Naive thymus-derived CD4-positive, alpha-beta T cell (primary cell): ENCODE measurements around the gene XPO1. TPM values are rescaled to one million over a fixed set of nuclear protein-coding genes. Genes with fewer than 3 reads are reported as not detected.
"Not testable (repeated sequence)": the region's sequence is repeated elsewhere in the genome, so short reads cannot be mapped to it uniquely, and the experiment has no call there.

Source experiments
- ATAC-seq: fragments of 150-1000 bp; cut with Tn5 transposase; 2 replicates; pipeline ENCODE4 v1.10.0; 2021; ENCODE audit warnings: mild to moderate bottlenecking, moderate library complexity
- CTCF ChIA-PET: fragments of 350-600 bp; sonication (Branson Sonifier 250); formaldehyde crosslinking; loops from one replicate; lab custom pipeline; 2021; ENCODE audit warnings: antibody characterized with exemption; lab: Charles Lee
- POLR2A ChIA-PET: fragments of 350-600 bp; sonication (Branson Sonifier 250); formaldehyde crosslinking; loops from one replicate; lab custom pipeline; 2021; ENCODE audit warnings: antibody characterized with exemption, inconsistent platforms; lab: Charles Lee
- DNase-seq, 9 donors: peaks; one replicate each; pipeline versions ENCODE4 v3.0.0 to v3.0.0-alpha.2; 2020 to 2022; ENCODE audit warnings: mixed read lengths in 1 of 9
- H3K27ac ChIP-seq: one replicate; pipeline ENCODE4 v1.7.0; 2013; ENCODE audit warnings: mild to moderate bottlenecking, low read depth, low read length, moderate library complexity
- H3K27me3 ChIP-seq, 2 donors: one replicate each; pipeline ENCODE4 v1.7.0; 2013; ENCODE audit warnings: low read length in 2 of 2, mild to moderate bottlenecking in 2 of 2, moderate library complexity in 2 of 2; ENCODE audit not compliant: control insufficient read depth in 2 of 2, insufficient read depth in 2 of 2
- H3K36me3 ChIP-seq, 3 experiments: 1 replicate in 2 of 3; 2 replicates in 1 of 3; pipeline ENCODE4 v1.7.0; 2013; ENCODE audit warnings: low read length in 3 of 3, mild to moderate bottlenecking in 3 of 3, moderate library complexity in 1 of 3; ENCODE audit not compliant: insufficient read depth in 3 of 3, control insufficient read depth in 2 of 3
- H3K4me1 ChIP-seq, 2 donors: one replicate each; pipeline ENCODE4 v1.7.0; 2013; ENCODE audit warnings: low read length in 2 of 2, mild to moderate bottlenecking in 2 of 2, moderate library complexity in 1 of 2; ENCODE audit not compliant: control insufficient read depth in 2 of 2, insufficient read depth in 2 of 2
- H3K4me3 ChIP-seq: 2 replicates; pipeline ENCODE4 v1.7.0; 2013; ENCODE audit warnings: mild to moderate bottlenecking, low read length
- H3K9me3 ChIP-seq, 3 experiments: 1 replicate in 2 of 3; 2 replicates in 1 of 3; pipeline ENCODE4 v1.7.0; 2013; ENCODE audit warnings: low read length in 3 of 3; ENCODE audit not compliant: control insufficient read depth in 2 of 3
- H3K27ac Mint-ChIP-seq, 9 donors: one replicate each; pipeline ENCODE4 v1.8.0; 2020 to 2022; ENCODE audit warnings: mixed read lengths in 9 of 9, mild to moderate bottlenecking in 8 of 9, moderate library complexity in 5 of 9, inconsistent platforms in 2 of 9
- H3K27me3 Mint-ChIP-seq, 5 donors: one replicate each; pipeline ENCODE4 v1.8.0; 2021 to 2022; ENCODE audit warnings: mixed read lengths in 5 of 5, mild to moderate bottlenecking in 1 of 5
- H3K36me3 Mint-ChIP-seq, 5 donors: one replicate each; pipeline ENCODE4 v1.8.0; 2020 to 2022; ENCODE audit warnings: mixed read lengths in 5 of 5, mild to moderate bottlenecking in 3 of 5, inconsistent platforms in 1 of 5
- H3K4me1 Mint-ChIP-seq, 7 donors: one replicate each; pipeline ENCODE4 v1.8.0; 2020 to 2022; ENCODE audit warnings: mixed read lengths in 7 of 7, mild to moderate bottlenecking in 3 of 7, inconsistent platforms in 1 of 7
- H3K4me3 Mint-ChIP-seq, 10 donors: one replicate each; pipeline ENCODE4 v1.8.0; 2020 to 2022; ENCODE audit warnings: mild to moderate bottlenecking in 10 of 10, mixed read lengths in 10 of 10, moderate library complexity in 6 of 10, inconsistent platforms in 2 of 10
- H3K9me3 Mint-ChIP-seq, 11 donors: one replicate each; pipeline ENCODE4 v1.8.0; 2020 to 2022; ENCODE audit warnings: mixed read lengths in 11 of 11, mild to moderate bottlenecking in 4 of 11, inconsistent platforms in 1 of 11, moderate library complexity in 1 of 11
- intact Hi-C, 2 donors: fragments of 100-400 bp; cut with micrococcal nuclease; formaldehyde crosslinking; loops; one replicate each; pipeline ENCODE4 v1.15.1; 2023
- polyA plus RNA-seq, 2 donors: library from polyadenylated mRNA; unstranded; fragments of 300-500 nt; fragmentation: Illumina TruSeq; gene quantifications; one replicate each; pipeline ENCODE4 v1.2.3, GENCODE V29; 2021
- total RNA-seq, 6 experiments: library from RNA in 5 of 6; stranded (reverse) in 5 of 6; gene quantifications; 1 replicate in 5 of 6; 2 replicates in 1 of 6; pipeline ENCODE4 v1.2.3 and lab custom pipeline; 2021 to 2026

XPO1 gene
- total and polyA plus RNA-seq, 7 experiments from 2014 or later = 40.2 to 192 (median 140) TPM

GRCh38 chr2:61456746-61457420, 81.3 kb downstream of the XPO1 start:
- H3K27ac Mint-ChIP-seq = peak overlapping the region in 7 of 9 donors; percentile 17 to 84 (median 76)
- H3K4me3 Mint-ChIP-seq = peak overlapping the region in 8 of 10 donors; percentile 45 to 83 (median 76)
- no peak for DNase-seq
- CTCF ChIA-PET = no interaction called here
- no peak overlapping the region for H3K27ac ChIP-seq
- H3K27me3 ChIP-seq = no peaks in the 10 kb centered on the region
- POLR2A ChIA-PET = interaction anchor here (1.7 kb wide), 1 partner anchor 13 kb away, joined by 7 read pairs; no protein-coding TSS in a partner anchor
- H3K36me3 ChIP-seq = no peaks in the 10 kb centered on the region
- no peaks in the 10 kb centered on the region for H3K9me3 ChIP-seq
- intact Hi-C loops = loop anchor here in 1 of 2 donors (2.0 kb wide), 1 partner anchor 14 kb away; the partner anchor contains the start of gene USP34
- H3K4me1 Mint-ChIP-seq = peaks cover 38 to 85% (median 69%) of the 10 kb centered on the region in 7 donors
- no peaks in the 10 kb centered on the region for H3K27me3 Mint-ChIP-seq
- no peak overlapping the region for H3K4me3 ChIP-seq
- ATAC-seq = no peak
- H3K4me1 ChIP-seq = peaks cover 24 to 42% of the 10 kb centered on the region in 2 donors
- H3K36me3 Mint-ChIP-seq = peaks cover 0 to 20% (median 15%) of the 10 kb centered on the region in 5 donors
- H3K9me3 Mint-ChIP-seq = peaks cover 0 to 3% (median 0%) of the 10 kb centered on the region in 11 donors

GRCh38 chr2:61456070-61456745, 81.9 kb downstream of the XPO1 start:
- H3K4me1 Mint-ChIP-seq = peaks cover 38 to 82% (median 67%) of the 10 kb centered on the region in 7 donors
- Histone ChIP-seq H3K27ac (no peak overlapping the region), H3K27me3 (no peaks in the 10 kb centered on the region), H3K9me3 (no peaks in the 10 kb centered on the region), H3K4me1 (peaks cover 24 to 42% of the 10 kb centered on the region in 2 donors), H3K4me3 (no peak overlapping the region), H3K36me3 (no peaks in the 10 kb centered on the region)
- H3K9me3 Mint-ChIP-seq = peaks cover 0 to 4% (median 0%) of the 10 kb centered on the region in 11 donors
- CTCF ChIA-PET = no interaction called here
- POLR2A ChIA-PET = no interaction called here
- H3K36me3 Mint-ChIP-seq = peaks cover 0 to 19% (median 18%) of the 10 kb centered on the region in 5 donors
- H3K4me3 Mint-ChIP-seq = peak overlapping the region in 5 of 10 donors; percentile 11 to 78 (median 56)
- intact Hi-C loops = loop anchor here in 1 of 2 donors (2.0 kb wide), 1 partner anchor 15 kb away; the partner anchor contains the start of gene USP34
- peak overlapping the region in 8 of 9 donors; percentile 1 to 84 (median 76) for H3K27ac Mint-ChIP-seq
- DNase-seq = no peak
- H3K27me3 Mint-ChIP-seq = no peaks in the 10 kb centered on the region
- ATAC-seq = no peak

- Mint-ChIP-seq H3K36me3 (peaks cover 0 to 28% (median 21%) of the 10 kb centered on the region in 5 donors), H3K4me1 (peaks cover 38 to 81% (median 68%) of the 10 kb centered on the region in 7 donors), H3K27ac (peak overlapping the region in 2 of 9 donors; percentile 14 to 50), H3K4me3 (peak overlapping the region in 1 of 10 donors; percentile 78)
- H3K4me3 ChIP-seq, intact Hi-C loops, ATAC-seq, H3K27me3 Mint-ChIP-seq, H3K27ac ChIP-seq, H3K36me3 ChIP-seq, H3K9me3 Mint-ChIP-seq, DNase-seq, POLR2A ChIA-PET, H3K27me3 ChIP-seq, H3K9me3 ChIP-seq: not testable (repeated sequence)
- CTCF ChIA-PET = interaction anchor here (1.2 to 1.4 kb wide), 2 partner anchors 15 to 29 kb away, joined by 3 to 4 read pairs; no protein-coding TSS in a partner anchor
- peaks cover 17 to 34% of the 10 kb centered on the region in 2 donors for H3K4me1 ChIP-seq
These were observed 83.2 kb downstream of the XPO1 start for GRCh38 chr2:61454972-61455371.

DNA sequence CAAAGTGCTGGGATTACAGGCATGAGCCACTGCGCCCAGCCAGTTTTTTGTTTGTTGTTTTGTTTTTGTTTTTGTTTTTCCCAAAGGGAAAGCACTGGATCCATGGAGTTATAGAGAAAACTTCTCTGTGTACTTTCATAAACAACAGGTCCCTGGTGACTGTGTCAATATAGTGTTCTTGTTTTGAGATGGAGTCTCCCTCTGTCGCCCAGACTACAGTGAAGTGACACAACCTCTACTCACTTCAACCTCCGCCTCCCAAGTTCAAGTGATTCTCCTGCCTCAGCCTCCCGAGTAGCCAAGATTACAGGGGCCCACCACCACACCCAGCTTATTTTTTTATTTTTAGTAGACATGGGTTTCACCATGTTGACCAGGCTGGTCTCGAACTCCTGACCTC, 83.8 kb downstream of the XPO1 start:
- no peak for ATAC-seq
- H3K27me3 Mint-ChIP-seq = no peaks in the 10 kb centered on the region
- Histone ChIP-seq H3K36me3 (no peaks in the 10 kb centered on the region), H3K4me3 (no peak overlapping the region), H3K27ac (no peak overlapping the region), H3K9me3 (no peaks in the 10 kb centered on the region), H3K27me3 (no peaks in the 10 kb centered on the region), H3K4me1 (peaks cover 23 to 34% of the 10 kb centered on the region in 2 donors)
- intact Hi-C loops = no loop called here
- H3K36me3 Mint-ChIP-seq = peaks cover 0 to 29% (median 24%) of the 10 kb centered on the region in 5 donors
- POLR2A ChIA-PET = no interaction called here
- H3K4me1 Mint-ChIP-seq = peaks cover 39 to 80% (median 70%) of the 10 kb centered on the region in 7 donors
- DNase-seq = no peak
- CTCF ChIA-PET = interaction anchor here (1.2 to 1.4 kb wide), 2 partner anchors 16 to 28 kb away, joined by 3 to 4 read pairs; no protein-coding TSS in a partner anchor
- peaks cover 0 to 6% (median 0%) of the 10 kb centered on the region in 11 donors for H3K9me3 Mint-ChIP-seq
- peak overlapping the region in 4 of 9 donors; percentile 21 to 69 (median 40) for H3K27ac Mint-ChIP-seq
- H3K4me3 Mint-ChIP-seq = peak overlapping the region in 5 of 10 donors; percentile 18 to 68 (median 45)

GRCh38 chr2:61452392-61452791, 85.8 kb downstream of the XPO1 start:
- ChIA-PET POLR2A (no interaction called here), CTCF (no interaction called here)
- intact Hi-C loops = no loop called here
- H3K4me3 Mint-ChIP-seq = no peak overlapping the region
- H3K27me3 Mint-ChIP-seq = no peaks in the 10 kb centered on the region
- peaks cover 0 to 30% (median 26%) of the 10 kb centered on the region in 5 donors for H3K36me3 Mint-ChIP-seq
- Histone ChIP-seq H3K27me3 (no peaks in the 10 kb centered on the region), H3K9me3 (no peaks in the 10 kb centered on the region), H3K27ac (no peak overlapping the region), H3K4me3 (no peak overlapping the region), H3K36me3 (peaks cover 0 to 3% (median 0%) of the 10 kb centered on the region in 3 experiments), H3K4me1 (peaks cover 15 to 18% of the 10 kb centered on the region in 2 donors)
- H3K9me3 Mint-ChIP-seq = peaks cover 0 to 7% (median 0%) of the 10 kb centered on the region in 11 donors
- peak overlapping the region in 1 of 9 donors; percentile 31 for H3K27ac Mint-ChIP-seq
- peaks cover 29 to 77% (median 65%) of the 10 kb centered on the region in 7 donors for H3K4me1 Mint-ChIP-seq
- DNase-seq (no peak), ATAC-seq (no peak)

DNA sequence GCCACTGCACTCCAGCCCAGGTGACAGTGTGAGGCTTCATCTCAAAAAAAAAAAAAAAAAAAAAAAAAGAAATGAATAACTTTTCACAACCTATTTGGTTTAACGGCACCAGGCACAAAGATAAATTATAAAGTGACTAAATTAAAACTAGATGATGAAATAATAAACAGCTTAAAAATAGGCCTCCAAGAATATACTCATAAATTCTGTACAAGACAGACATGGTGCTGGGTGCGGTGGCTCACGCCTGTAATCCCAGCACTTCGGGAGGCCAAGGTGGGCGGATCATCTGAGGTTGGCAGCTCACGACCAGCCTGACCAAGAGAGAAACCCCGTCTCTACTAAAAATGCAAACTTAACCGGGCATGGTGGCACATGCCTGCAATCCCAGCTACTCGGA, 87.0 kb downstream of the XPO1 start:
- H3K4me3 Mint-ChIP-seq = peak overlapping the region in 1 of 10 donors; percentile 50
- Histone ChIP-seq H3K27ac (no peak overlapping the region), H3K27me3 (no peaks in the 10 kb centered on the region), H3K4me1 (peaks cover 8 to 9% of the 10 kb centered on the region in 2 donors), H3K4me3 (no peak overlapping the region), H3K36me3 (peaks cover 0 to 3% (median 0%) of the 10 kb centered on the region in 3 experiments), H3K9me3 (no peaks in the 10 kb centered on the region)
- no peak for DNase-seq
- H3K27me3 Mint-ChIP-seq = no peaks in the 10 kb centered on the region
- CTCF ChIA-PET = no interaction called here
- ATAC-seq = no peak
- peak overlapping the region in 1 of 9 donors; percentile 56 for H3K27ac Mint-ChIP-seq
- intact Hi-C loops = no loop called here
- peaks cover 22 to 77% (median 63%) of the 10 kb centered on the region in 7 donors for H3K4me1 Mint-ChIP-seq
- POLR2A ChIA-PET = no interaction called here
- H3K36me3 Mint-ChIP-seq = peaks cover 0 to 30% (median 26%) of the 10 kb centered on the region in 5 donors
- H3K9me3 Mint-ChIP-seq = peaks cover 0 to 7% (median 0%) of the 10 kb centered on the region in 11 donors
